Measurements from ENCODE around the gene OSM. TPM values are rescaled to one million over a fixed set of nuclear protein-coding genes. Genes with fewer than 3 reads are reported as not detected.
A peak's percentile ranks its signal among the peaks of the same experiment; 100 is the strongest.

Gene OSM
- polyA plus RNA-seq, 2 of the 4 experiments (the other 2 are of a cell fraction): not detected

GRCh38 chr22:30238661-30239487 is 27.8 kb downstream of the OSM start:
- Histone ChIP-seq H3K4me2 (peak overlapping the region; percentile 38), H3K27ac (peak overlapping the region; percentile 99 to 100), H3K9me3 (no peaks in the 10 kb centered on the region), H3K4me1 (peaks cover 96% of the 10 kb centered on the region), H3K4me3 (no peak overlapping the region)
- TF ChIP-seq ZNF302 (CRISPR knock-in tag; IDR thresholded peaks at IDR 0.05) (0 out of 2 replicates have a peak, but pooled peaks have one; percentile 55), EHF (CRISPR knock-in tag; IDR thresholded peaks at IDR 0.05) (peak; percentile 97), FOSL2 (IDR thresholded peaks at IDR 0.05) (no peak), FOSL2 (CRISPR knock-in tag; IDR thresholded peaks at IDR 0.05) (peak; percentile 29; the same call in 1 of the 2 replicates), E2F6 (IDR thresholded peaks at IDR 0.05; ENCODE audit: borderline replicate concordance, low read depth) (peak; percentile 78), HOXB5 (CRISPR knock-in tag; IDR thresholded peaks at IDR 0.05) (peak; percentile 88), FOXS1 (CRISPR knock-in tag; IDR thresholded peaks at IDR 0.05) (peak; percentile 63; the same call in 1 of the 2 replicates), MAFK (IDR thresholded peaks at IDR 0.05; ENCODE audit: partially characterized antibody) (no peak), CHD4 (IDR thresholded peaks at IDR 0.05; ENCODE audit: borderline replicate concordance) (no peak), HOXB13 (CRISPR knock-in tag; IDR thresholded peaks at IDR 0.05; ENCODE audit: low read depth) (peak; percentile 96), HMGXB4 (CRISPR knock-in tag; IDR thresholded peaks at IDR 0.05; ENCODE audit: borderline replicate concordance) (0 out of 2 replicates have a peak, but pooled peaks have one; percentile 11), FOSB (CRISPR knock-in tag; IDR thresholded peaks at IDR 0.05) (peak; percentile 59), RARB (CRISPR knock-in tag; IDR thresholded peaks at IDR 0.05) (0 out of 2 replicates have a peak, but pooled peaks have one; percentile 20), TFCP2L1 (CRISPR knock-in tag; IDR thresholded peaks at IDR 0.05) (peak; percentile 55), GATA3 (IDR thresholded peaks at IDR 0.05; ENCODE audit: borderline replicate concordance) (peak; percentile 49; the same call in 1 of the 2 replicates), HEYL (CRISPR knock-in tag; IDR thresholded peaks at IDR 0.05) (peak; percentile 87; the same call in 1 of the 2 replicates), POLR2AphosphoS2 (conservative IDR thresholded peaks at IDR 0.05; ENCODE audit: low read length) (peak; percentile 41), JUN (IDR thresholded peaks at IDR 0.05) (peak in 1 of 2 experiments; percentile 83; a peak in 3 of 5 replicates), RAD21 (conservative IDR thresholded peaks at IDR 0.05 in 1 of 2, IDR thresholded peaks at IDR 0.05 in 1 of 2) (peak in 1 of 2 experiments; percentile 20; a peak in 1 of 5 replicates), PBX3 (IDR thresholded peaks at IDR 0.05) (peak; percentile 60; the same call in 1 of the 2 replicates), EP300 (IDR thresholded peaks at IDR 0.05) (no peak; a peak in 1 of 5 replicates), MAX (IDR thresholded peaks at IDR 0.05) (0 out of 2 replicates have a peak, but pooled peaks have one; percentile 66), KDM1A (IDR thresholded peaks at IDR 0.05; ENCODE audit: low read depth) (no peak), BHLHE40 (IDR thresholded peaks at IDR 0.05; ENCODE audit: low read depth, low read length) (no peak), ZSCAN20 (CRISPR knock-in tag; IDR thresholded peaks at IDR 0.05) (peak; percentile 83), ATOH8 (CRISPR knock-in tag; IDR thresholded peaks at IDR 0.05; ENCODE audit: low read depth) (peak; percentile 89)
- ATAC-seq (peak; percentile 52 to 61), DNase-seq (ENCODE audit: low read depth in 1 of 2, low spot score in 1 of 2) (peak in 1 of 2 experiments; percentile 92), FAIRE-seq (no peak)
- WGBS (ENCODE audit: missing lambda C conversion rate): 21% methylated on average over 20 of the region's 27 CpGs
- ChIA-PET POLR2A (interaction anchor here (0.5 to 3.0 kb wide), 7 partner anchors 9 to 43 kb away, joined by 3 to 11 read pairs (median 4); no protein-coding TSS in a partner anchor), CTCF (interaction anchor here (1.0 to 3.0 kb wide), 7 partner anchors 11 to 131 kb away, joined by 3 to 15 read pairs (median 6); no protein-coding TSS in a partner anchor)

Data from A549 (cell line).